ENCODE data around the gene RFESD. TPM values are rescaled to one million over a fixed set of nuclear protein-coding genes. Genes with fewer than 3 reads are reported as not detected.

RFESD gene
- total and polyA plus RNA-seq, 2 of the 8 experiments (the other 6 are each of a cell fraction or from before 2014, with no cell fraction given): 1.7 to 2.0 TPM

DNA sequence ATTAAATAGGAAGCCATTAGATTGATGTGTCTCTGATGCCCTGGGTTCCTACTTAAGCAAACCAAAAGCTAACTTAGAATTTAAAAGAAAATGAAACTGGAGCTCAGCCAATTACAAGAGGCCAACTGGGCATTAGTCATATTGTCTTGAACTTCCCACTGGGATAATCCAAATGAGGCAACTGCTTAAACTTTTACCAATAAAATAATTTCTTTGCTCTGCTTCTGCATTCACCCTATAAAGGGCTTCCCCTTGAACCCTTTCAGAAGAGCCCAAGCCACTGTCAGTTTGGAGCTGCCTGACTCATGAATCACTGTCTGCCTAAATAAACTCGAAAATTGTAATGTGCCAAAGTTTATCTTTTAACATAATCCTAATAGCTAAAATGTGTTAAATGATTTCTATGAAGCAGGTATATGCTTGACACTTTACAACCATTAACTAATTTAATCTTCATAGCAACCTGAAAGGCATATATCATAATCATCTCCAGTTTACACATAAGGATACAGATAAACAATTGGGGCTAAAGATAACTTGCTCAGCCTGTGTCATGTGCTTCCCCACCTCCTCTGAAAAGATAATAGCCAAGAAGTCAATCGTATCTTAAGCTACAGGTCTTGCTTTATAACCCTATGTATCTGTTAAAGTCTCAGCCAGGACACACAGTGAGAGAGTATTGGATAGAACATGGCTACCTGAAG lies 15.2 kb upstream of the RFESD start:
- no peak overlapping the region for H3K4me2 ChIP-seq (ENCODE audit: insufficient read depth in 1 of 2, low read depth in 2 of 2, low read length in 2 of 2)
- H3K9ac ChIP-seq (replicated peaks in 1 of 4; ENCODE audit: extremely low read depth in 1 of 4, low read depth in 3 of 4, low read length in 3 of 4): no peak overlapping the region
- no peak overlapping the region for H2BK5ac ChIP-seq (ENCODE audit: low read depth, low read length)
- peaks cover 13 to 20% of the 10 kb centered on the region in 2 experiments for H3K9me3 ChIP-seq (ENCODE audit: insufficient read depth in 2 of 2, low read depth in 1 of 2, low read length in 1 of 2)
- FAIRE-seq (no peak), DNase-seq (ENCODE audit: low read depth in 1 of 2, low spot score in 2 of 2) (no peak)
- H3K4me1 ChIP-seq (replicated peaks in 1 of 4; ENCODE audit: control insufficient read depth in 3 of 4, insufficient read depth in 4 of 4, low read length in 3 of 4): no peaks in the 10 kb centered on the region
- H3K56ac ChIP-seq (replicated peaks; ENCODE audit: insufficient read length, low read depth, low read length): no peak overlapping the region
- H3K18ac ChIP-seq (ENCODE audit: extremely low read depth, low read length): no peak overlapping the region
- no peak overlapping the region for H3K4me3 ChIP-seq (ENCODE audit: extremely low read depth in 1 of 4, insufficient read depth in 2 of 4, low read depth in 3 of 4, low read length in 4 of 4)
- no peaks in the 10 kb centered on the region for H3K79me1 ChIP-seq (ENCODE audit: low read depth, low read length)
- POLR2A ChIA-PET (ENCODE audit: partially characterized antibody): interaction anchor here (0.9 to 1.2 kb wide), 2 partner anchors 10 to 76 kb away, joined by 4 read pairs; partner anchors contain the start of genes ARSK and SKIC3
- H3K4ac ChIP-seq (replicated peaks; ENCODE audit: insufficient read length, low read depth, low read length): no peak overlapping the region
- H4K5ac ChIP-seq (ENCODE audit: insufficient read length, low read depth, low read length): no peak overlapping the region
- no peak overlapping the region for H2BK120ac ChIP-seq (replicated peaks; ENCODE audit: low read depth, low read length)
- H3K36me3 ChIP-seq (ENCODE audit: control insufficient read depth in 2 of 4, insufficient read depth in 4 of 4, low read length in 3 of 4): no peaks in the 10 kb centered on the region
- H2AFZ ChIP-seq (ENCODE audit: low read length): no peak overlapping the region; the same call in 1 of the 2 replicates
- no peaks in the 10 kb centered on the region for H4K20me1 ChIP-seq (replicated peaks in 1 of 2; ENCODE audit: control insufficient read depth in 1 of 2, insufficient read depth in 2 of 2, low read length in 2 of 2)
- no peak overlapping the region for H2BK20ac ChIP-seq (ENCODE audit: low read length)
- H3K14ac ChIP-seq (ENCODE audit: insufficient read length): no peak overlapping the region
- no peak overlapping the region for H2BK15ac ChIP-seq (ENCODE audit: low read length)
- no peaks in the 10 kb centered on the region for H3K27me3 ChIP-seq (replicated peaks in 1 of 4; ENCODE audit: control insufficient read depth in 3 of 4, extremely low read depth in 1 of 4, insufficient read depth in 3 of 4, low read length in 3 of 4)
- H2BK12ac ChIP-seq (ENCODE audit: low read depth, low read length): no peak overlapping the region
- H3K79me2 ChIP-seq (ENCODE audit: control insufficient read depth in 1 of 2, insufficient read depth in 2 of 2, low read length in 2 of 2): no peaks in the 10 kb centered on the region
- no peak overlapping the region for H3K27ac ChIP-seq (ENCODE audit: low read depth, low read length)
- H3K23me2 ChIP-seq (ENCODE audit: low read depth, low read length): no peaks in the 10 kb centered on the region
- CTCF ChIA-PET (ENCODE audit: partially characterized antibody): interaction anchor here (0.6 to 1.7 kb wide), 8 partner anchors 10 to 150 kb away, joined by 3 to 7 read pairs (median 4); partner anchors contain the start of genes RFESD and RHOBTB3
- 84% methylated on average over 2 of the region's 2 CpGs; no CpG with 5 or more reads in 1 of the 2 experiments for WGBS, 2 experiments (ENCODE audit: extremely low coverage in 1 of 2, insufficient coverage in 1 of 2, insufficient read length in 1 of 2, insufficient replicate concordance in 2 of 2, low coverage in 1 of 2, low lambda C conversion rate in 2 of 2, missing lambda C conversion rate in 1 of 2)
- no peak overlapping the region for H2AK5ac ChIP-seq (ENCODE audit: low read depth, low read length)
- H4K91ac ChIP-seq (replicated peaks; ENCODE audit: insufficient read length, low read length): no peak overlapping the region
- no peak overlapping the region for H3K23ac ChIP-seq (ENCODE audit: insufficient read length)
- no peak overlapping the region for H4K8ac ChIP-seq (ENCODE audit: extremely low read depth, insufficient read depth, low read length)
- TF ChIP-seq CBX8 (IDR thresholded peaks at IDR 0.05; ENCODE audit: borderline replicate concordance, low read depth, low read length): no peak
- no peak for TF ChIP-seq TAF7 (optimal IDR thresholded peaks at IDR 0.05; ENCODE audit: borderline replicate concordance, low read depth, low read length)
- TF ChIP-seq SIX5 (IDR thresholded peaks at IDR 0.05; ENCODE audit: low read depth, low read length): no peak
- no peak for TF ChIP-seq CHD2 (IDR thresholded peaks at IDR 0.05; ENCODE audit: low read length)
- no peak for TF ChIP-seq EP300 (IDR thresholded peaks at IDR 0.05; ENCODE audit: borderline replicate concordance in 1 of 2, low read depth in 2 of 2, low read length in 2 of 2)
- TF ChIP-seq CTCF (IDR thresholded peaks at IDR 0.05; ENCODE audit: control extremely low read depth in 1 of 3, insufficient read depth in 1 of 3, low read depth in 1 of 3, low read length in 3 of 3): no peak
- TF ChIP-seq EZH2 (IDR thresholded peaks at IDR 0.05; ENCODE audit: low read depth, low read length, severe bottlenecking): no peak
- TF ChIP-seq SP1 (IDR thresholded peaks at IDR 0.05; ENCODE audit: low read depth, low read length): no peak
- TF ChIP-seq GABPA (IDR thresholded peaks at IDR 0.05; ENCODE audit: borderline replicate concordance, insufficient read depth, low read length): no peak
- no peak for TF ChIP-seq JUN (IDR thresholded peaks at IDR 0.05; ENCODE audit: low read depth, low read length)

Measured in H1 (cell line).